AG20443 (cell line): ENCODE data around the gene LRRTM3.

Experiments used
- DNase-seq: peaks from one replicate; pipeline ENCODE4 v3.0.0; 2012; ENCODE audit warnings: low spot score, mixed read lengths

The LRRTM3 gene

GRCh38 chr10:67022099-67022498 is 96.3 kb downstream of the LRRTM3 start:
- DNase-seq = no peak

- no peak for DNase-seq
These were observed 108.0 kb downstream of the LRRTM3 start for GRCh38 chr10:67033878-67034277.

GRCh38 chr10:67036808-67037207 is 111.0 kb downstream of the LRRTM3 start:
- no peak for DNase-seq

GRCh38 chr10:67043041-67043440 is 117.2 kb downstream of the LRRTM3 start:
- DNase-seq = no peak

GRCh38 chr10:67045404-67045803 is 119.6 kb downstream of the LRRTM3 start:
- DNase-seq = no peak

- no peak for DNase-seq
These were observed 120.7 kb downstream of the LRRTM3 start for GRCh38 chr10:67046507-67046906.

GRCh38 chr10:67049988-67050387 is 124.2 kb downstream of the LRRTM3 start:
- no peak for DNase-seq

GRCh38 chr10:67050415-67050814 is 124.6 kb downstream of the LRRTM3 start:
- DNase-seq = no peak

GRCh38 chr10:67072654-67073053 is 146.8 kb downstream of the LRRTM3 start:
- DNase-seq = no peak

GRCh38 chr10:67075491-67075971 is 149.7 kb downstream of the LRRTM3 start:
- no peak for DNase-seq

- no peak for DNase-seq
These were observed 150.3 kb downstream of the LRRTM3 start for GRCh38 chr10:67076144-67076543.

- no peak for DNase-seq
These were observed 151.5 kb downstream of the LRRTM3 start for GRCh38 chr10:67077376-67077775.

GRCh38 chr10:67079126-67079525 is 153.3 kb downstream of the LRRTM3 start:
- no peak for DNase-seq

GRCh38 chr10:67086327-67087134 is 160.7 kb downstream of the LRRTM3 start:
- no peak for DNase-seq

- DNase-seq = no peak
These were observed 161.2 kb downstream of the LRRTM3 start for GRCh38 chr10:67087135-67087425.

GRCh38 chr10:67088036-67088435 is 162.2 kb downstream of the LRRTM3 start:
- DNase-seq = no peak

GRCh38 chr10:67095531-67095930 is 169.7 kb downstream of the LRRTM3 start:
- DNase-seq = no peak

- DNase-seq = no peak
These were observed 172.6 kb downstream of the LRRTM3 start for GRCh38 chr10:67098461-67098860.

- DNase-seq = no peak
These were observed 175.1 kb downstream of the LRRTM3 start for GRCh38 chr10:67100951-67101350.

- DNase-seq = no peak
These were observed 181.8 kb downstream of the LRRTM3 start for GRCh38 chr10:67107670-67108069.

- DNase-seq = no peak
These were observed 184.4 kb downstream of the LRRTM3 start for GRCh38 chr10:67110286-67110685.

- DNase-seq = no peak
These were observed 186.9 kb downstream of the LRRTM3 start for GRCh38 chr10:67112765-67113164.

- no peak for DNase-seq
These were observed 189.1 kb downstream of the LRRTM3 start for GRCh38 chr10:67114945-67115344.

- no peak for DNase-seq
These were observed 190.1 kb downstream of the LRRTM3 start for GRCh38 chr10:67115972-67116371.
